Measurements from ENCODE around the gene WDR89. TPM values are rescaled to one million over a fixed set of nuclear protein-coding genes. Genes with fewer than 3 reads are reported as not detected.
"Not testable (repeated sequence)": the region's sequence is repeated elsewhere in the genome, so short reads cannot be mapped to it uniquely, and the experiment has no call there.

WDR89 gene
- total and polyA plus RNA-seq, 9 of the 15 experiments (the other 6 are each of a cell fraction or from before 2014, with no cell fraction given), result 9.3 to 25.6 (median 16.2) TPM

GRCh38 chr14:63662776-63663175 lies 21.1 kb upstream of the WDR89 start:
- Histone ChIP-seq H3K4me2 (ENCODE audit: insufficient read depth, low read length) (no peak overlapping the region), H3K4me3 (no peak overlapping the region), H3K9me3 (replicated peaks; ENCODE audit: control insufficient read depth, insufficient read depth, low read depth, low read length) (no peaks in the 10 kb centered on the region), H3K36me3 (ENCODE audit: control insufficient read depth, insufficient read depth, low read length) (no peaks in the 10 kb centered on the region), H3K79me2 (ENCODE audit: control insufficient read depth, insufficient read depth, low read length) (no peaks in the 10 kb centered on the region), H3K27ac (ENCODE audit: extremely low read depth, low read depth, low read length) (no peak overlapping the region), H2AFZ (ENCODE audit: low read depth, low read length) (no peak overlapping the region), H3K27me3 (ENCODE audit: control insufficient read depth in 2 of 2, insufficient read depth in 2 of 2, low read length in 2 of 2) (no peaks in the 10 kb centered on the region), H3K4me1 (replicated peaks in 1 of 2; ENCODE audit: control insufficient read depth in 2 of 2, insufficient read depth in 2 of 2, low read length in 2 of 2) (peaks cover 0 to 6% of the 10 kb centered on the region in 2 experiments; a peak in 2 of 5 replicates), H3K9ac (ENCODE audit: insufficient read depth in 1 of 2, low read depth in 2 of 2, low read length in 2 of 2) (no peak overlapping the region), H4K20me1 (replicated peaks; ENCODE audit: control insufficient read depth, insufficient read depth, low read length) (no peaks in the 10 kb centered on the region), H3K9me1 (ENCODE audit: control insufficient read depth, insufficient read depth, low read length) (no peaks in the 10 kb centered on the region)
- WGBS (ENCODE audit: insufficient coverage, low coverage, missing lambda C conversion rate), result 43% methylated on average over 8 of the region's 8 CpGs
- in situ Hi-C loops (cut with MboI) (no loop called here), intact Hi-C loops (cut with micrococcal nuclease) (no loop called here)
- POLR2A ChIA-PET, result interaction anchor here (0.6 kb wide), 2 partner anchors 37 to 334 kb away, joined by 3 read pairs; no protein-coding TSS in a partner anchor
- no peak for TF ChIP-seq GATAD2B (IDR thresholded peaks at IDR 0.05; ENCODE audit: borderline replicate concordance)
- no peak for TF ChIP-seq PRPF4 (IDR thresholded peaks at IDR 0.05; ENCODE audit: insufficient read depth, low read depth, low read length, poor library complexity, severe bottlenecking)
- TF ChIP-seq ZNF277 (CRISPR knock-in tag; IDR thresholded peaks at IDR 0.05; ENCODE audit: borderline replicate concordance), result no peak
- CTCF ChIA-PET (ENCODE audit: low intra/inter-chr PET ratio), result interaction anchor here (0.7 kb wide), 1 partner anchor 11 kb away, joined by 3 read pairs; no protein-coding TSS in a partner anchor
- DNase-seq (ENCODE audit: extremely low read depth in 1 of 4, low spot score in 3 of 4) (no peak), ATAC-seq (no peak), FAIRE-seq (no peak)
- no TSS peak for BruUV-seq (replicated peaks)

GRCh38 chr14:63661881-63662280 lies 20.2 kb upstream of the WDR89 start:
- 70% methylated on average over 10 of the region's 10 CpGs for WGBS (ENCODE audit: insufficient coverage, low coverage, missing lambda C conversion rate)
- H3K36me3 ChIP-seq (ENCODE audit: control insufficient read depth, insufficient read depth, low read length); FAIRE-seq; H3K9me1 ChIP-seq (ENCODE audit: control insufficient read depth, insufficient read depth, low read length); H3K27ac ChIP-seq (ENCODE audit: extremely low read depth, low read depth, low read length); POLR2A ChIA-PET; H3K27me3 ChIP-seq (ENCODE audit: control insufficient read depth in 2 of 2, insufficient read depth in 2 of 2, low read length in 2 of 2); DNase-seq (ENCODE audit: extremely low read depth in 1 of 4, low spot score in 3 of 4); H3K79me2 ChIP-seq (ENCODE audit: control insufficient read depth, insufficient read depth, low read length); H3K4me1 ChIP-seq (replicated peaks in 1 of 2; ENCODE audit: control insufficient read depth in 2 of 2, insufficient read depth in 2 of 2, low read length in 2 of 2); H3K9me3 ChIP-seq (replicated peaks; ENCODE audit: control insufficient read depth, insufficient read depth, low read depth, low read length); ATAC-seq; intact Hi-C loops (cut with micrococcal nuclease); H3K4me3 ChIP-seq; H3K9ac ChIP-seq (ENCODE audit: insufficient read depth in 1 of 2, low read depth in 2 of 2, low read length in 2 of 2); H2AFZ ChIP-seq (ENCODE audit: low read depth, low read length); CTCF ChIA-PET (ENCODE audit: low intra/inter-chr PET ratio); H4K20me1 ChIP-seq (replicated peaks; ENCODE audit: control insufficient read depth, insufficient read depth, low read length); in situ Hi-C loops (cut with MboI); H3K4me2 ChIP-seq (ENCODE audit: insufficient read depth, low read length); BruUV-seq (replicated peaks): not testable (repeated sequence)
